Gastrocnemius medialis (tissue), 4 donors: Measurements from ENCODE around the gene UAP1L1. TPM values are rescaled to one million over a fixed set of nuclear protein-coding genes. Genes with fewer than 3 reads are reported as not detected.

Experiments
- ATAC-seq, 2 donors: fragments of 150-250 bp; one replicate each; pipeline ENCODE4 v1.9.1; 2016
- DNase-seq, 2 donors: peaks; one replicate each; pipeline ENCODE4 v3.0.0-alpha.2; 2019
- H3K27ac ChIP-seq, 4 donors: fragments of 200-600 bp; sonication (generic); 1 replicate in 1 of 4; 2 replicates in 3 of 4; pipeline ENCODE4 v1.5.1; 2016 to 2018; ENCODE audit warnings: mild to moderate bottlenecking in 2 of 4, moderate library complexity in 1 of 4
- H3K27me3 ChIP-seq, 3 donors: fragments of 200-600 bp; sonication (generic) in 2 of 3; 1 replicate in 1 of 3; 2 replicates in 2 of 3; pipeline versions ENCODE4 v1.5.1 to v1.6.0; 2016 to 2019; ENCODE audit warnings: mild to moderate bottlenecking in 1 of 3, moderate library complexity in 1 of 3
- H3K36me3 ChIP-seq, 2 donors: fragments of 200-600 bp; sonication (generic) in 1 of 2; one replicate each; pipeline ENCODE4 v1.5.1; 2017 to 2018
- H3K4me1 ChIP-seq, 2 donors: fragments of 200-600 bp; sonication (generic) in 1 of 2; one replicate each; pipeline ENCODE4 v1.5.1; 2016 to 2017; ENCODE audit warnings: mild to moderate bottlenecking in 2 of 2
- H3K4me3 ChIP-seq, 4 donors: fragments of 200-600 bp; sonication (generic) in 3 of 4; 1 replicate in 1 of 4; 2 replicates in 3 of 4; pipeline ENCODE4 v1.5.1; 2016 to 2019; ENCODE audit warnings: mild to moderate bottlenecking in 2 of 4
- H3K9me3 ChIP-seq, 3 donors: fragments of 200-600 bp; sonication (generic) in 2 of 3; 1 replicate in 1 of 3; 2 replicates in 2 of 3; pipeline ENCODE4 v1.5.1; 2016 to 2019
- CTCF ChIP-seq, 5 experiments: fragments of 450-650 bp in 3 of 5; fragments of 200-600 bp in 2 of 5; sonication (generic) in 2 of 5; IDR thresholded peaks in 4 of 5; conservative IDR thresholded peaks in 1 of 5; 1 replicate in 4 of 5; 2 replicates in 1 of 5; pipeline ENCODE4 v1.5.1; 2016 to 2019; ENCODE audit warnings: antibody characterized with exemption in 5 of 5, mild to moderate bottlenecking in 3 of 5, moderate library complexity in 3 of 5
- POLR2A ChIP-seq, 2 donors: fragments of 450-650 bp; IDR thresholded peaks; one replicate each; pipeline ENCODE4 v1.6.1; 2017; ENCODE audit warnings: antibody characterized with exemption in 2 of 2, mild to moderate bottlenecking in 2 of 2, moderate library complexity in 2 of 2
- in situ Hi-C, 4 donors: fragments of 200-750 bp; cut with MboI; loops; one replicate each; pipeline versions ENCODE4 v1.15.0 to v1.8.0; 2017; ENCODE audit warnings: low sequenced_read_pairs in 4 of 4
- intact Hi-C: fragments of 100-400 bp; cut with DNase I; formaldehyde crosslinking; loops from one replicate; pipeline ENCODE4 v1.15.1; 2023; ENCODE audit warnings: low total_unique reads
- total RNA-seq, 4 donors: library from RNA; depleted of rRNA; stranded (reverse); fragments of >200 nt; gene quantifications; one replicate each; pipeline versions ENCODE4 v1.1.0 to v1.2.3, GENCODE V29; 2016

The UAP1L1 gene
- total RNA-seq, 4 donors from 2014 or later, result 0.49 to 2.5 (median 1.5) TPM

GRCh38 chr9:137077758-137078693, 709 bp downstream of the UAP1L1 start:
- no peak for DNase-seq
- H3K27me3 ChIP-seq, result peaks cover 0 to 3% (median 0%) of the 10 kb centered on the region in 3 donors

GRCh38 chr9:137078701-137079400, 1.5 kb downstream of the UAP1L1 start:
- no peaks in the 10 kb centered on the region for H3K36me3 ChIP-seq
- H3K9me3 ChIP-seq, result no peaks in the 10 kb centered on the region
- peak overlapping the region in 1 of 4 donors; percentile 51 for H3K4me3 ChIP-seq
- H3K27me3 ChIP-seq, result peaks cover 0 to 3% (median 0%) of the 10 kb centered on the region in 3 donors
- ATAC-seq, result no peak
- H3K27ac ChIP-seq, result no peak overlapping the region
- no peak for TF ChIP-seq CTCF (IDR thresholded peaks at IDR 0.05 in 4 of 5, conservative IDR thresholded peaks at IDR 0.05 in 1 of 5)
- no peak for TF ChIP-seq POLR2A (IDR thresholded peaks at IDR 0.05)
- in situ Hi-C loops, result no loop called here
- no peak for DNase-seq
- peaks cover 0 to 12% of the 10 kb centered on the region in 2 donors for H3K4me1 ChIP-seq
- intact Hi-C loops, result no loop called here

More at GRCh38 chr9:137077758-137078693, 709 bp downstream of the UAP1L1 start:
- TF ChIP-seq POLR2A (IDR thresholded peaks at IDR 0.05), result no peak
- no peak for TF ChIP-seq CTCF (IDR thresholded peaks at IDR 0.05 in 4 of 5, conservative IDR thresholded peaks at IDR 0.05 in 1 of 5)
- H3K4me3 ChIP-seq, result peak overlapping the region; percentile 51 to 64 (median 56)
- no peaks in the 10 kb centered on the region for H3K9me3 ChIP-seq
- in situ Hi-C loops, result no loop called here
- peak in 1 of 2 donors; percentile 2 for ATAC-seq
- peaks cover 0 to 12% of the 10 kb centered on the region in 2 donors for H3K4me1 ChIP-seq
- H3K27ac ChIP-seq, result peak overlapping the region in 1 of 4 donors; percentile 55
- intact Hi-C loops, result no loop called here
- no peaks in the 10 kb centered on the region for H3K36me3 ChIP-seq

- TF ChIP-seq CTCF (IDR thresholded peaks at IDR 0.05 in 4 of 5, conservative IDR thresholded peaks at IDR 0.05 in 1 of 5) (no peak), POLR2A (IDR thresholded peaks at IDR 0.05) (no peak)
- ATAC-seq (no peak), DNase-seq (no peak)
- no peaks in the 10 kb centered on the region for H3K36me3 ChIP-seq
- H3K27me3 ChIP-seq, result peaks cover 0 to 3% (median 0%) of the 10 kb centered on the region in 3 donors
- intact Hi-C loops (no loop called here), in situ Hi-C loops (no loop called here)
- H3K4me1 ChIP-seq, result peaks cover 0 to 12% of the 10 kb centered on the region in 2 donors
- H3K4me3 ChIP-seq, result no peak overlapping the region
- H3K27ac ChIP-seq, result no peak overlapping the region
- H3K9me3 ChIP-seq, result no peaks in the 10 kb centered on the region
These were observed 2.1 kb downstream of the UAP1L1 start for GRCh38 chr9:137079401-137079787.

- intact Hi-C loops, result no loop called here
- H3K27me3 ChIP-seq, result peaks cover 0 to 3% (median 0%) of the 10 kb centered on the region in 3 donors
- no peak overlapping the region for H3K27ac ChIP-seq
- no peak overlapping the region for H3K4me3 ChIP-seq
- H3K9me3 ChIP-seq, result no peaks in the 10 kb centered on the region
- no peak for TF ChIP-seq CTCF (IDR thresholded peaks at IDR 0.05 in 4 of 5, conservative IDR thresholded peaks at IDR 0.05 in 1 of 5)
- TF ChIP-seq POLR2A (IDR thresholded peaks at IDR 0.05), result no peak
- no peak for ATAC-seq
- DNase-seq, result no peak
- no peaks in the 10 kb centered on the region for H3K36me3 ChIP-seq
- in situ Hi-C loops, result no loop called here
- H3K4me1 ChIP-seq, result peaks cover 2 to 13% of the 10 kb centered on the region in 2 donors
These were observed 3.2 kb downstream of the UAP1L1 start for GRCh38 chr9:137080260-137081122.
